Right ventricle myocardium superior (tissue), 1 donor: ENCODE data around the gene DHRS2. TPM values are rescaled to one million over a fixed set of nuclear protein-coding genes. Genes with fewer than 3 reads are reported as not detected.
"Not testable (repeated sequence)": the region's sequence is repeated elsewhere in the genome, so short reads cannot be mapped to it uniquely, and the experiment has no call there.

Source experiments
- ATAC-seq: fragments of 200-7000 bp; cut with Tn5 transposase; one replicate; pipeline ENCODE4 v1.9.1; 2020; ENCODE audit warnings: mild to moderate bottlenecking; ENCODE audit not compliant: poor library complexity
- DNase-seq: peaks from one replicate; pipeline ENCODE4 v3.0.0-alpha.2; 2020
- intact Hi-C: fragments of 100-400 bp; cut with DNase I; formaldehyde crosslinking; loops from one replicate; pipeline ENCODE4 v1.11.2; 2022
- total RNA-seq: library from RNA; stranded (reverse); fragmentation: NEBNext Ultra II Directional; extraction: Animal tissue kit (Norgen Biotek cat#: 25700); gene quantifications from one replicate; pipeline ENCODE4 v1.2.1, GENCODE V29; 2021
- donor health status: DM: no; HTN: yes; CAD: no; lungs with severe emphysema.

The DHRS2 gene
- total RNA-seq, 1 donor from 2014 or later, result not detected

DNA sequence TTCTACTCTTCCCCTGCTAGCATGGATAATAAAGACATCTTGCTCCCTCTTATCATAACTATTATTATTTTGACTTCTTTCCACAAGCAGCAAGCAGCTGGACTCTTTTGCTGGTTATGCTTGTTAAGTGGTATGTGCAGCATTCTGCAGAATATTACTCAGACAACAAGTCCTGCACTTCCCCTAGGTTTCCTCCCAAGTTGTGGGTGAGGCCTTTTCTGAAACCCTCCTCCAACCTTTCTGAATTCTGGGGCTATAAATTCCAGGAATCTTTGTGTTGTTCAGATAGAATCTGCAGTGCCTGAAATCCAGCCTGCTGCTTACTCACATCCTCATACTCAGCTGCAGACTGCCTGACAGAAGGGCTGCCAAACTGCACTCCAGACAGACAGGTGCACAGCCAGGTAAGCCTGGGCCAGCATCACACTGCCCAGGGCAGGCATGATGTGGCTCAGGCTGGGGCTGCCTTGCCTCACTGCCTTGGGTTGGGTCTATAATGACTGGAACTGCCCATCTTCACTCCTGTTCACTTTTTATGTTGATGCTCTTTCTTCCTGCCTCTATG, 6.2 kb upstream of the DHRS2 start:
- no peak for DNase-seq
- intact Hi-C loops, result loop anchor here (10.0 kb wide), 1 partner anchor 305 kb away; no protein-coding TSS in a partner anchor
- no peak for ATAC-seq

DNA sequence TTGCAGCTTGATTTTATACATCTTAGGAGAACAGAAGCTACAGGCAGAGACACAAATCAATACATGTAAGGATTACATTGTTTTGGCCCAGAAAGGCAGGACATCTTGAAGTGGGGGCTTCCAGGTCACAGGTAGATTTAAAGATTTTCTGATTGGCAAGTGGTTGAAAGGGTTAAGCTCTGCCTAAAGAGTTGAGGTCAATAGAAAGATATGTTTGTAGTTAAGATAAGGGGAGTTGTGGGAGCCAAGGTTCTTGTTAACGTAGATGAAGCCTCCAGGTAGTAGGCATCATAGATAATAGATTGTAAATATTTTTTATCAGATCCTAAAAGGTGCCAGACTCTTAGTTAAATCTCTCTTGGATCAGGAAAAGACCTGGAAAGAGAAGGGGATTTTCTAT, 5.5 kb upstream of the DHRS2 start:
- DNase-seq, result no peak
- intact Hi-C loops, result loop anchor here (10.0 kb wide), 1 partner anchor 304 kb away; no protein-coding TSS in a partner anchor
- ATAC-seq, result no peak

DNA sequence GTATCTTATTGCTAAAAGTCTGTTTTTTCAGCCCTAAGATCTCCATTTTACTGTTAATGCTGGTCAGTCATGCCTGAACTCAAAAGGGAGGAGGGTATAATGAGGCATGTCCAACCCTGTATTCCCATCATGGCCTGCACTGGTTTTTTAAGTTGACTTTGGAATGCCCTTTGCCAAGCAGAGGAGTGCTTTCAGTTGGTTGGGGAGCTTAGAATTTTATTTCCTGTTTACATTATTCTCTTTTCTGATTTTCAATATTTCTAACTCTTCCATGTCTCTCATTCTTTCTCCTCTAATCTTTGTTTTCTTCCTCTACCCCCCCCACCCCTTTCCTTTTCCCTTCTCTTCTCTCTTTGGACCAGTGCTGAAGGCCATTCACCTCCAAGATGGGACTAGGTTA, 4.9 kb upstream of the DHRS2 start:
- no peak for ATAC-seq
- intact Hi-C loops, result loop anchor here (10.0 kb wide), 1 partner anchor 304 kb away; no protein-coding TSS in a partner anchor
- no peak for DNase-seq

DNA sequence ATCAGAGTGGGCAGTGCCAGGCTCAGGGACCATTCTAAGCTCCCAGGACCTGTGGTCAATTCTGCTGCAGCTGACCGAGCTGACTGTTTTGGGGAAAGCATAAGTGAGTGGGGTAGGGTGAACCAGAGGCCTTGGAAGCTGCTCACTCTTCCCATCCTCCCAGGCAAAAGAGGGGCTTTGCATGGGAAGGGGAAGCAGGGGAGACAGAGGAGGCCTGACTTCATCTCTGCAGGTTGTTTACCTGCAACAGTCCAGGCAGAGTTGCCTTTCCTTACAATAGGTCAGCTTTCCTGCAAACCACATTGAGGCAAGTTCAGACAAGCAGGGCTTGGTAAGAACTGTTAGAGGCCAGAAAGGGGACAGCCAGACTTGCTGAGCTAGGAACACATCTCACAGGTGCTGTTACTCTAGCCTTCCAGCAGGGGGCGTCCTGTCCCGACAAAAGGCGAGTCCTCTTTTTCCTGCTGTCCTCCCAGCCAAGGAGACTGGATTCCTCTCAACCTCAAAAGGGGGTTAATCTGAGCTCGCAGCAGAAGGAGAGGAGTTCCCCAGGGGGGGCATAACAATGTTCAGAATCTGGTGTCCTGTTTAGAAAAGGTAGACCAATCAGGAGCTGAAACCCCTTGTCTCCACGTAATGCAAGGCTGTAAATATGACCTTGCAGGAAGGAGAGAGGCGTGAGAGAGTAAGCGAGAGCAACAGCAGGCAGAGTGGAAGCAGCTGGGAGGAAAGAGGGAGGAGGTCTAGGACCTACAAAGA, 4.3 kb upstream of the DHRS2 start:
- ATAC-seq (peak; percentile 97), DNase-seq (peak; percentile 67)
- intact Hi-C loops, result loop anchor here (10.0 kb wide), 1 partner anchor 303 kb away; no protein-coding TSS in a partner anchor

DNA sequence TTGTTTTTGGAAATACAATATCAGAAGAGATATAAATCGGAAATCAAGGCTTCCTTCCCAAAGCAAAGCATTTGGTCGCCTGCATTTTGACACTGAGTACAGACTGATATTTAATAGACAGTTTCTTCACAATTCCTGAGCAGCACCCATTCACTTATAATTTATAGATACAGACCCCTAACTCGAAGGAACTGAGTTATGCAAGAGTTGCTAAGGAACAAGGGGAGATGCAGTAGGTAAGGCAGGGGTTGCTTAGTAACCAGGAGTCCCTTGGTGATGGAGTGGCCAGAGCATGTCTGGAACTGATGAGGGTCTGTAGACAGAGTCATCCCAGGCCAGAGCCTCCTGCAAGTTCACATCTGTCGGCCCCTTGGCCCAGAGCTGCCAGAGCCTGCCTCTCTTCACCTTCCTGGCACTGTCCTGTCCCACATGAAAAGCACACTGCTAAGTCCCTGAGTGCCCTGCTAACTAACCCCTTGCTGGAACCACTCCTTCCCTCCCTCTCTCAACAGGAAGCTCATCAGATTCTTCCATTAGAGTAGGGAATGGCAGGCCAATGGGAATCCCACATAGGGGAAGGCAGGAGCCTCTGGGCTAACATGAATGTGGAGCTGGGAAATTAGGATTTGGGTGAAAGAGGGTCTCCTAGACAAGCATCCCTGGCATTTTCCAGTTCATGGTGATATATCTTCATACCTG, 3.6 kb upstream of the DHRS2 start:
- DNase-seq (no peak), ATAC-seq (no peak)
- intact Hi-C loops, result loop anchor here (10.0 kb wide), 1 partner anchor 302 kb away; no protein-coding TSS in a partner anchor

DNA sequence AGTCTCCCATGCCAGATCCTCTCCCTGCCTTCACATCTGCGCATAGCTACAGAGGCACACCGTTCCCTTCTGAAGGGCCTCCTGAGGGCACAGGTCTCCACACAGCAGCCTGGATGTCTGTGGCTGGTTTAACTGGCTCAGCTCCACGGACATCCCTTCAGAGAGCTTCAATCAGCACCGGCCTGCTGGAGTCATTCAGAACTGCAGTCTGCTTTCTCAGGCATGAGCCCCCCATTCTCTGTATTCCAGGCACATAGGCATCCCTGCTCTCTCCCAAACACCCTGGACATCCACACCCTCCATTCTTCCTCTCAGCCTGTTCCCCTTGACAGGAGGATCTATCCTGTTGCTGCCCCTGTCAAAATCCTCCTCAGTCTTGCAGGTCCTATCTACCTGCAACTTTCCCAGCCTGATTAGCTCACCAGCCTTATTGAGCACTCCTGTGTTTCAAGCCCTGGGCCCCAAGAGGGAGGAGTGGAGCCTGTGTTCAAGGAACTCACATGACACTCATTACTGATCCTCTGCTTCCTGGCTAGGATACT, 2.9 kb upstream of the DHRS2 start:
- intact Hi-C loops, result loop anchor here (10.0 kb wide), 1 partner anchor 302 kb away; no protein-coding TSS in a partner anchor
- ATAC-seq, result no peak

DNA sequence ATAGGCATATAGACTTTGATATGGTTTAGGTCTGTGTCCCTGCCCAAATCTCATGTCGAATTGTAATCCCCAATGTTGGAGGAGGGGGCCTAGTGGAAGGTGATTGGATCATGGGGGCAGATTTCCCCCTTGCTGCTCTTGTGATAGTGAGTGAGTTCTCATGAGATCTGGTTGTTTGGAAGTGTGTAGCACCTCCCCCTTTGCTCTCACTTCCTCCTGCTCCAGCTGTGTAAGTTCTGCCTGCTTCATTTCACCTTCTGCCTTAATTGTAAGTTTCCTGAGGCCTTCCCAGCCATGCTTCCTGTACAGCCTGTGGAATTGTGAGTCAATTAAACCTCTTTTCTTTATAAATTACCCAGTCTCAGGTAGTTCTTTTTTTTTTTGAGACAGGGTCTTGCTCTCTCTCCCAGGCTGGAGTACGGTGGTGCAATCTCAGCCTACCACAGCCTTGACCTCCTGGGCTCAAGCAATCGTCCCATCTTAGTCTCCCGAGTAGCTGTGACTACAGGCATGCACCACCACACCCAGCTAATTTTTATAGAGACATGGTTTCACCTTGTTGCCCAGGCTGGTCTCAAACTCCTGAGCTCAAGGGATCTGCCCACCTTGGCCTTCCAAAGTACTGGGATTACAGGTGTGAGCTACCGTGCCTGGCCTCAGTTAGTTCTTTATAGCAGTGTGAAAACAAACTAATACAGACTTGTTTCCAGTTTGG, 1.3 kb upstream of the DHRS2 start:
- ATAC-seq, DNase-seq: not testable (repeated sequence)
- intact Hi-C loops, result loop anchor here (10.0 kb wide), 1 partner anchor 300 kb away; no protein-coding TSS in a partner anchor

More for the DNA sequence above, 2.9 kb upstream of the DHRS2 start:
- no peak for DNase-seq

DNA sequence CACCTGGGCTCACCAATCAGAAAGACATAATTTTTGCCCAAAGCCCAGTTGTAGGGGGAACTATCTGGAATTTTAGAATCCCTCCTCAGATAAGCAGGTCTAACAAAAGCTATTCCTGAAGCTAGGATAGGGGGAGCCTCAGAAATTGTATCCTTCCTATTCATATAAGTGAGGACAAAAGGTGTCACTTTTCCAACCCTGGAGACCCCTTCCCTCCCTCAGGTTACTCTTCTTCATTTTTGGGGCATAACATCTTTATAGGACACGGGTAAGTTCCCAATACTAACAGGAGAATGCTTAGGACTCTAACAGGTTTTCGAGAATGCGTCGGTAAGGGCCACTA, 1.1 kb downstream of the DHRS2 start:
- intact Hi-C loops, result loop anchor here (10.0 kb wide), 1 partner anchor 298 kb away; no protein-coding TSS in a partner anchor
- DNase-seq, ATAC-seq: not testable (repeated sequence)

DNA sequence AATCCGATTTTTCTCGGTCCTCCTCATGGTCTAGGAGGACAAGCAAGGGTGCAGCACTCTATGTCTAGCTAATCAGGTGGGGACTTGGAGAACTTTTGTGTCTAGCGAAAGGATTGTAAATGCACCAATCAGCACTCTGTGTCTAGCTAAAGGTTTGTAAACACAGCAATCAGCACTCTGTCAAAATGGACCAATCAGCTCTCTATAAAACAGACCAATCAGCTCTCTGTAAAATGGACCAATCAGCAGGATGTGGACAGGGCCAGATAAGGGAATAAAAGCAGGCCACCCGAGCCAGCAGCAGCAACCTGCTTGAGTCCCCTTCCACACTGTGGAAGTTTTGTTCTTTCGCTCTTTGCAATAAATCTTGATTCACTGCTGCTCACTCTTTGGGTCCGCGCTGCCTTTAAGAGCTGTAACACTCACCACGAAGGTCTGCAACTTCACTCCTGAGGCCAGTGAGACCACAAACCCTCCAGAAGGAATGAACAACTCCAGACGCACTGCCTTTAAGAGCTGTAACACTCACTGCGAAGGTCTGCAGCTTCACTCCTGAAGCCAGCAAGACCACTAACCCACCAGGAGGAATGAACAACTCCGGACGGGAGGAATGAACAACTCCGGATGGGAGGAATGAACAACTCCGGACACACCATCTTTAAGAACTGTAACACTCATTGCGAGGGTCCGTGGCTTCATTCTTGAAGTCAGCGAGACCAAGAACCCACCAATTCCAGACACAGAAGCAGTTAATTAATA, 1.7 kb downstream of the DHRS2 start:
- DNase-seq, ATAC-seq: not testable (repeated sequence)
- intact Hi-C loops, result loop anchor here (10.0 kb wide), 1 partner anchor 297 kb away; no protein-coding TSS in a partner anchor

DNA sequence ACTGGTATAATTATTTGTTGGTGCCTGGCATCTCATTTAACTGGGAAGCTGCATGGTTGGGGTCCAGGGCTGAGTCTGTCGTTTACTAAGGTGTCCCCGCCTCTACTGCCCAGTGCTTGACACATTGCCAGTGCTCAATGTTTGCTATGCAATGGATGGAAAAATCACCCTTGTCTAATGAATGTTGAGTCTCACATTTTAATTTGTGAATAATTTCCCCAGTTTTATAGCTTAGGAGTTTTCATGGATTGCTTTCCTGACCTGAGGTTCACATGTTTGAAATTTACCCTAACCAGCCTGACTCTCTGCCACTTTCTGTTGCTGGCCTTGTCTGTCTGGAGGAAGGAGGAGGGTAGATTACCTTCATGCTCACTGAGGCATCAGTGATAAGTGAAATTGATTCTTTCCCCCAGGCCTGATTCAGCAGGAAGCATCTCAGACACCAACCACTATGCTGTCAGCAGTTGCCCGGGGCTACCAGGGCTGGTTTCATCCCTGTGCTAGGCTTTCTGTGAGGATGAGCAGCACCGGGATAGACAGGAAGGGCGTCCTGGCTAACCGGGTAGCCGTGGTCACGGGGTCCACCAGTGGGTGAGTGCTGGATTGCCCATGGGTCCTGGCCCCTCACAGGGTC, 2.4 kb downstream of the DHRS2 start:
- DNase-seq (no peak), ATAC-seq (no peak)
- intact Hi-C loops, result loop anchor here (10.0 kb wide), 1 partner anchor 296 kb away; no protein-coding TSS in a partner anchor

DNA sequence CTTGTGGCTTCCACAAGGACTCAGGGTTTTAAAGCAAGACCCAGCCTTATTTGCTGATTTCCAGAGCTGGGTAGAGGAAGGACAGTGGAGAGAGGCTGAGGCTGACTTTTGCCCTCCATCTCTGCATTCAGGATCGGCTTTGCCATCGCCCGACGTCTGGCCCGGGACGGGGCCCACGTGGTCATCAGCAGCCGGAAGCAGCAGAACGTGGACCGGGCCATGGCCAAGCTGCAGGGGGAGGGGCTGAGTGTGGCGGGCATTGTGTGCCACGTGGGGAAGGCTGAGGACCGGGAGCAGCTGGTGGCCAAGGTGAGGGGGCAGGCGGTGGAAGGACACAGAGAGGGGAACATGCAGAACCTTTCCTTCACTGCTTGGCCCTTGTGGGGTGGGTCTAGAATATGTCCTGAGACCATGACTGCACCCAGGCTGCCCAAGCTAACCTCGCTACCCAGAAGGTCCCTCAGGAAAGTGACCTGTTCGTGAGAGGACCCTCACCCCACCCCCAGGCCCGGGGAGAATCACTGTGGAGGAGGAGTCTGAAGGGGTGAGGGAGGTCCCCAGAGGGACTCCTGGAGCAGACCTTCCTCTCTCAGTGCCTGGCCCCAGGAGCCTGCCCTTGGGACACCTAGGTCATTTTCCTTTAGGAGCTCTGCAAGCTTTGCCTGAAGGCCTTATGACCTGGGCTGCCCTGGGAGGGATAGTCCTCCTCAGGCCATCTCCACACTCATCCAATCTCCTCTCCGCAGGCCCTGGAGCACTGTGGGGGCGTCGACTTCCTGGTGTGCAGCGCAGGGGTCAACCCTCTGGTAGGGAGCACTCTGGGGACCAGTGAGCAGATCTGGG, 3.1 kb downstream of the DHRS2 start:
- intact Hi-C loops, result loop anchor here (10.0 kb wide), 1 partner anchor 296 kb away; no protein-coding TSS in a partner anchor
- ATAC-seq, result no peak
- DNase-seq, result no peak

DNA sequence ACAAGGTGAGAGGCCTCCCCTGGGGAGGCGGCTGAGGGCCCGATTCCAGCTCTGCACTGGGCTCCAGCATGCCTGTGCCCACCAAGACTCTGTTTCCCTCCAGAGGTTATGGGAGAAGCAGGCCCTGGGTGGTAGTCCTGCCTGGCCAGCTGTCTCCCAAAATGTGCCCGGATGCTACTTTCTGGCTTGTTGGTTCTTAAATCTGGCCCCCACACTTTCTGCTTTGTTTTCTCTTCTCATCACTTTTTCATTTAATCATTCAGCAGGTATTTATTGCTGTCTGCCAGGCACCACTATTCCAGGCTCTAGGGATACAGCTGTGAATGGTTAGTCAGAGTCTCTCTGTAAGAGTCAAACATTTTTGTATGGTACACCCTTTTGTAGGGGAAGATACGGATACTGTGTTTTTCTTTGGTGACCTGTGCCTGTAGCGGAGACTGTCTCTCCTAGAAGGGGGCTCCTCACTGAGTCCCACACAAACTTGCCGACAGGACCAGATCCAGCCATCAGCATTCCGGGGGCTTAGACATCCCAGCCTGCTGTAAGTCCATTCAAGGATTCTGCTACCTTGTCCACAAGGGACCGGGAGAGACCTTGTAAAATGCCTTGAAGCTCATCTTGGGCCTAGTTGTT, 3.8 kb downstream of the DHRS2 start:
- intact Hi-C loops, result loop anchor here (10.0 kb wide), 1 partner anchor 295 kb away; no protein-coding TSS in a partner anchor
- ATAC-seq (no peak), DNase-seq (no peak)

DNA sequence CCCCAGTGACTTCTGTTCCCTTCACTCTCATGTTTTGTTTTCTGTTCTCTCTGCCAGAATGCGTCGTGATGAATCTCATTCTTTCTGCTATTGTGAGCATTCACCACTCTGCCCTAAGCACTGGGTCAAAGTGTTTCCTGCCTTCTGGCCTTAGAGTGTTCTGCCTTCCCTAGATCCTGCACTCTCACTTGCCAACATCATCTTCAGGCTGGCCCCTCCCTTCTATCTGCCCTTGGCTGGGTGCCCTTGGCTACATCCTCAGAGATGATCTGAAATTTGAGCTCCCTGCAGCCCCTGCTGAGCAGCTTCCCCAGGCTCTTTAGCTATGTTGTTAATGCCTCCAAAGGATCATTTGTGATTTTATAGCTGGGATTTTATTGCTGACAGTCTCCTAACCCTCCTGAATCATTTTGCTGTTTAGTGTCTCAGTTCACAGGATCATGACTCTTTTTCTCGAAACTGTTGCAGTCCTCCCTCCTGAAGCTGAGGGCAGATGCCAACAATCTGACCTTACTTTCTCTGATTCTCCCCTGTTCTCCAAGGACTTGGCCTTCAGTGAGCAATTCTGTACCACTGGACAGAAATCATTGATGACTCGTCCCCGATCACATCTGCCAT, 4.5 kb downstream of the DHRS2 start:
- DNase-seq (peak; percentile 59), ATAC-seq (peak; percentile 59)
- intact Hi-C loops, result no loop called here

DNA sequence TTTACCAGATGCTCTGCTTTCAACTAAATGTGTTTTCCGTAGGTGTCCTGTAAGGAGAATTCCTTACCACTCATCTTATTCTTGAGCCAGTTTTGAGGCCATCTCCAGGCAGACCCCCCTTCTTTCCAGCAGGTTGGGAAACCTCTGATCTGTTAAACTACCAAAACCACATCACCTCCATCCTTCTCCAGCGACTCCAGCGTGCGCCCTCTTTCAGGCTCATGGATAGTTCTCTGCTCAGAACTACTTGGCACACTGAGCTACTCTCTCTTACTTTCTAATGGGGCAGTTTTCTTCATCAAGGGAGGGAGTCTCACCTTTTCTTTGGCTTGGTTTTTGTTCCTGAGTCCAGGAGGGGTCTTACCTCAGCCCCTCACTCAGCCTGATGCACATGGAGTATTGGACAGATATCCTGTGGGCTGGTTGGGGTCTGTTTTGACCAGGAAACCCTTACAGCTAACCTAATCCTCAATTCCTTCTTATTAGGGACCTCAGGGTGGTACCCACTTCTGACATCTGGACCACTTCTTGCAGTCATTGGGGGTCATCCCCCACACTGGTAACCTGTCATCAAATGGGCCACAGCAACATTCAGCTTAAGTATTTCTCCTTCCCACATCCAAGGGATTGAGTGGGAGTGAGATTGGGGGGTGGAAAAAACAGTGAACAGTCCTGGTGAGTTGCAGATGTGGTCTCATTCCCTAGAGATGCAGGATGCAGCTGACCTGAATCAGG, 5.2 kb downstream of the DHRS2 start:
- no peak for DNase-seq
- intact Hi-C loops, result no loop called here

More for the DNA sequence above, 5.2 kb downstream of the DHRS2 start:
- no peak for ATAC-seq
